ENCODE data around the gene MARCHF3.
"Not testable (repeated sequence)": the region's sequence is repeated elsewhere in the genome, so short reads cannot be mapped to it uniquely, and the experiment has no call there.

Gene MARCHF3

DNA sequence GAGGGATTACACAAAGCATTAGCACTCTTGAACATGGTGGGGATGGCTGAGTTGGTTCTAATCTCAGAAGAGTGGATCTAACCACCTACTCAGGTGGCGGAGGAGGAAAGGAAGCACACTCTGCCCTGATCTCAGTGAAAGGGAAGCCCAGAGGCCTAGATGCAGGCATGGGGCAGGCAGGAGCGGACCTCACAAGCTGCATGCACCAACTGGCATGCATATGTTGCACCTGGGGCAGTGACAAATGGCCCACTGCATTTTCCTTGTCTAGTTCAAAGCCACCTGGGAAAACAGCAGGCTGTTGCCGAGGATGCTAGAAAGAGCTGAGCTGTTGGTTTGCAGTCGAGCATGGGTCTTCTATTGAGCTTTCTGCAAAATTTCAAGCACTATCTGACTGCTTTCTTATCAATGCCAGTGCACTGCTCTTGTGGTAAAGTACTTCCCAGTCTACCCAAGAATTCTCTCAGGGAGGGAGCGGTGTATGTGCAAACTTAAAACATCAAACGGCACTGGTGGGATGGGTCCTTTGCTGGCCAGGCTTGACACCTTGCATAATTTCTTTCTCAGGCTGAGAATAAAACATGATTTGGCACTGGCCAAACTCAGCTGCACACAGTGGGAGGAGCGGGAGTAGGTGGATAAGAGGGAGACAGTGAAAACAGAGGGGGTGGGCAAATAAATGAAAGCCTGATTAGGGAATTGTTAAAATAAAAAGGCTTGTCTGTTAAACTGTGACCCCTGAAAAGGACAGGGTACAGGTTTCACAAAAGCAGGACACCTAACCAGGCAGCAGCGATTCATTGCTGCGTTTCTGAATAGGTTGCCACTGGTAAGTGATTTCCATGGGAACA is 108.9 kb downstream of the MARCHF3 start:
- DNase-seq (ENCODE audit: low spot score) (no peak), FAIRE-seq (no peak)

DNA sequence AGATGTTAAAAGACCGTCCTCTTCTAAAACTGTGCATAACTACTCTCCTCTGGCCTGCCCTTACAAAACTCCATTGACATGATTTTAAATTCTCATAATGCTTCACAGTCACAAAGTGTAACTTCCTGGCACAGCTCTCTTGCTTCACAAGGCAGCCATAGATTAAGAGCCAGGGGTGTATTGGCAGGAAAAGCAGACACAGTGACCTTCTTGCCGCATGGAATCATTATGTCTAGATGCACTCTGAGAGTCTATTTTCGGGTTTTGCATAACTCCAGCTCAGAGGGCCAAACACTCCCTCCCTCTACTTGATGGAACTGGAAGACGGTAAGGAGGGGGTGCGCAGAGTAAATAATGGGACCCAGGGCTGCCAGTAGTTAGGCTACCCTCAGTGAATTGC is 110.1 kb downstream of the MARCHF3 start:
- DNase-seq (ENCODE audit: low spot score), result no peak
- FAIRE-seq, result no peak

DNA sequence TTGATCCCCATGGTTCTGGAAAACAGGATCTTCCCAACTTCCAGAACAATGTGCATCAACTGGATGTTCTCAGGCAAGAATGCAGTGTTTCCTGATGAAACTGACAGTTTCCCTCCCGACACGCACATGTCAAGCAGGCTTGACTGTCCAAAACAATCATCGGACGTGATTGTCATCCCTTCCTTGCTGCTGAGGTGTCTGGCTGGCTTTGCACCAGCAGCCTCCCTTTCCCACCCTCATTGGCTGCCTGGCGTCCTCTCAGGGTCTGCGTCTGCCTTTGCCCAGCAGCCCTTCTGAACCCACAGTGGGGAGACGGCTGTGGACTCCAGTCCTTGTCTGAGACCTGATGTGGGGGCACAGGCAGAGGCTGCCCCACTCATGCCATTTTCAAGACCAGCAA is 110.8 kb downstream of the MARCHF3 start:
- DNase-seq (ENCODE audit: low spot score), result no peak
- no peak for FAIRE-seq

DNA sequence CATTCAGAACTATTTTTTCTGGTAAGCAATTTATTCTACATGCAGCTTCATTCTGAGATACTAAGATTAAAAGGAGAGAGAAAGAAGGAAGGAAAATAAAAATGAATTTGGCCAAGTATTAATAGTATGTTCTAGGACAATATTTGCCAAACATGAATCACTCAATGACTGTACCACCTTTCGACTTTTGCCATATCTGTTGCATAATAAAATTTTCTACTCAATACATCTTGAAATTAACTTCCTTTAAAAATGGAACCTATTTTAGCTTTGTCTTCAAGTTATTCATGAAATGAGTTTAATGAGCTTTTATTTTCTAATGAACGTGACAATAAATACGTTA is 111.8 kb downstream of the MARCHF3 start:
- no peak for FAIRE-seq

DNA sequence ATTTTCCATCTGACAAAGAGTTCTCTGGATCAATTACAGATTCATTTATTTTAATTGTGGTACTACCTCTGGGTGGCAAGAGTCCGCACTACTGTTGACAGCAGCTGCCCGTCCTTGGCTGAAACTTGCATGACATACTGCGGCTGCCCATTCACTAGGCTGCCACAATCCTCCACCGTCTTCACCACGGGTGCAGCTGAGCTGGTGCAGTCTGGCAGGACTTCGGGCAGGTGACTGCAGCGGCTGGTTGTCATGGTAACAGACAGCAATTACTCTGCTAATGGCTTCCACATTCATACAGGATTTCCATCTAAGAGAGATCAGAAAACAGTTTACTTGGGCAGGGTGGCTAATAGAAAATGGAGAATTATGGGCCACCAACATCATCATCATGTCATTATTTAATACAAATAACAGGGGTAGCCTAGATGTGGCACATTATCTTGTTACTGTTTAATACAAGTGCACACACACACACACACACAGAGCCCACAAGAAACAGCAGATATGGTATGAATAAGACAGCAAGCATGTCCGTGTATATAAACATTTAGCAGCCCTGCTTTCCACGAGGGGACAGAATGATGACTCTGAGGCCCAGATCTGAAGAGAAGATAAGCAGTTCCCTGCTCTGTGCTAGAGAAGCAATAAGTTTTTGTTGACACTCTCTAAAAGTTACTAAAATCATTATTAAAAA is 112.3 kb downstream of the MARCHF3 start:
- DNase-seq (ENCODE audit: low spot score) (no peak), FAIRE-seq (no peak)

More for the DNA sequence above, 111.8 kb downstream of the MARCHF3 start:
- DNase-seq (ENCODE audit: low spot score), result no peak

DNA sequence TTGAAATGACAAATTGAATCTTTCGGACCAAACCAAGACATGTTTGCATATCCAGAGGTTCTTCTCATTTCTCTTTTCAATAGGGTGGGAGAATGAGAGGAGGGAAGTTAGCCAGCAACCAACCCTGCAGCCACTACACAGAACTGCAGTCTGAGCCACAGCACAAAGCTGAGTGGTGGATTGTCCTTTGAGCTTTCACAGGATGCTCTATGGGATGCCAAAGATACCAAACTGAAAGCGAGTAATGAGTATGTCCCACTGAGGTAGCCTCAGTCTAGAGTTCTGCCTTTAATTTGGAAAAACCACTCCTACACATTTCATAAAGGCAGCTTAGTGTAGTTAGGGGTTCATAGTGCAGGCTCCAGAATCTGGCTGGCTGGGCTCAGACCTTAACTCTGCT is 114.9 kb downstream of the MARCHF3 start:
- FAIRE-seq (no peak), DNase-seq (ENCODE audit: low spot score) (no peak)

DNA sequence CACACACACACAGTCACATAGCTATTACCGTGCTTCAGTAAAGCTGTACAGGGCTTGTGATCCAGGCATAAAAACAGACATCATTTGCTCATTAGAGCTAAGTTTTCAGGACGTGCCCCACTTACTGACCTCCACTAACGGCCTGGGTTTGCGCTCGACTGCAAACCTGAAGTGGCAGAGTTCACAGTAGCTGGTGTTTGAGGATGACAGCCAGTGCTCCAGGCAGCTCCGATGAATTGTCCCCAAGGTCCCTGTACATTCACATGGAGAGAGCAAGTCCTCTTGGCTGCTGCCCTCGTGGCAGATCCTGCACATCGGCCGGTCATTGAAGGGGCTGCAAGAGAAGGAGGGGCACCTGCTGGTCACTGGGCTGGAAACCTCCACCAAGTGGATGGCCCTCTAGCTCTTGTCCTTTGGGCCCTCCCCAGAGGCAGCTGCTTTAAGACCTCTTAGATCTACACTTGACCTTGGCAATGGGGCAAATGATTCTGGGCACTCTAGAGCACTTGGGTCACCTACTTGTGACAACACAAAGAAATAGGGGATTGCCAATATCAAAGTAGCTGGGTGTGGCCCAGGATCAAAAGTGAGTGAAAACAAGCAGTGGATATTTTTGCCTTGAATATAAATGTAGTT is 115.4 kb downstream of the MARCHF3 start:
- DNase-seq (ENCODE audit: low spot score) (no peak), FAIRE-seq (no peak)

DNA sequence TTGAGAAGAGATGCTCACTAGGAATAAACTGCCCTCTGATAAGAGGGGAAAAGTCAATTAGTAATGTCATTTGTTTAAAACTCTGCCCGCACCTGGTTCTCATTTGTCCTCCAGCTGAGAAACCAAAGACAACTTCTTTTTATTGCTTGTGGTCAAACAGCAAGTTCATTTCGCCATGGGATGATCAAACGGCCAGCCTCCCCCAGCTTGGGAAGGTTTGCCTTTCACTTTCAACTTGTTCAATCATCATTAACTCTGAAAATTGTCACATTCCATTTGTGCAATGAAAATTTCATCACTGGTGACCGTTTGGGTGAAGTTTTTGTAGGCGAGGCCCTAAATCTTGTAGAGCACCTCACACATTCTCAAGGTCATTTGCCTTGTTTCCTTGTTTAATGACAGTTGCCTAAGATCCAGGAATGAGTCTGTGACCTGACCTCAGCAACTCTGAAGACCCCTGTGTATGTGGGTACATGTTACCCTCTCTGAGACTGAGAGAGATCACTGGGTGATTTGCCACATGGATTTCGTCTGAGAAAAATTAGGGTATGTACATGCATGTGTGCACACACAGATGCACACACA is 117.7 kb downstream of the MARCHF3 start:
- no peak for FAIRE-seq
- no peak for DNase-seq (ENCODE audit: low spot score)

DNA sequence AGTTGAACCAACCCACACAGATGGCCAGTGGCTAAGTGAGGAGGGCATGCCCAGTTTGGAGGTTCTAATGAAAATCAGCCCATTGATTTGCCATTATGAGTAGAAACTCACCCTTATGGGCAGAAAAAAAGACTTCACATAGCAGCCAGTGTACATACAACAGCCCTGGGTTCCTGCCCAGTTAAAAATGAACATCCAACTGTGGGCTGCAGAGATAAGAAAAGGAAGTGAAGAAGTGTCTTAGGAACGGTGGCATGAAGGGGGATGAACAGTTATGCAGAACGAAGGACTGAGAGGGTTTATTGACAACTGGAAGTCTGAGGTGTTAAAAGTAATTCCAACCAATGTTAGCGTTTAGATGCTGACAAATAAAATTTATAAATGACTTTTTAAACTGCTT is 118.4 kb downstream of the MARCHF3 start:
- FAIRE-seq, result no peak

DNA sequence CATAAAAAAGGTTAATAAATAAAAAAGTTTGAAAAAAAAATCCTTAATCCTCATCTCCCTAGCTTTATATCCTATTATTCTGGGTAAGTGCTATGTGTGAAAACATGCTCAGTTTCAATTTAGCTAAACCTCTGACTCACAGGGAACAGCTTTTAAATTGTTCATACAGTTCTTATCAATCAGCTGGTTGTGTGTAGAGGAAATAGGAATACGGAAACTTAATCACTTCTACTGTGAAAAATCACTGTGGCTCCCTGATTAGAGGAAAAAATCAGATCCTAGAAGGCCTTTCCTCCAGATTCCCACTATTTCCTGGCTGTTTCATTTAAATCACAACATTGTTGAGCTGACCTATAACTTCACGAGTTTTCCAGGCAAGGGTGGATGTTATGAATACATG is 120.5 kb downstream of the MARCHF3 start:
- FAIRE-seq, result no peak
- DNase-seq (ENCODE audit: low spot score), result no peak

More for the DNA sequence above, 118.4 kb downstream of the MARCHF3 start:
- DNase-seq (ENCODE audit: low spot score), result no peak

DNA sequence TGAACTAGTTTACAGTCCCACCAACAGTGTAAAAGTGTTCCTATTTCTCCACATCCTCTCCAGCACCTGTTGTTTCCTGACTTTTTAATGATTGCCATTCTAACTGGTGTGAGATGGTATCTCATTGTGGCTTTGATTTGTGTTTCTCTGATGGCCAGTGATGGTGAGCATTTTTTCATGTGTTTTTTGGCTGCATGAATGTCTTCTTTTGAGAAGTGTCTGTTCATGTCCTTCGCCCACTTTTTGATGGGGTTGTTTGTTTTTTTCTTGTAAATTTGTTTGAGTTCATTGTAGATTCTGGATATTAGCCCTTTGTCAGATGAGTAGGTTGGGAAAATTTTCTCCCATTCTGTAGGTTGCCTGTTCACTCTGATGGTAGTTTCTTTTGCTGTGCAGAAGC is 126.0 kb downstream of the MARCHF3 start:
- not testable (repeated sequence) for DNase-seq (ENCODE audit: low spot score); FAIRE-seq

DNA sequence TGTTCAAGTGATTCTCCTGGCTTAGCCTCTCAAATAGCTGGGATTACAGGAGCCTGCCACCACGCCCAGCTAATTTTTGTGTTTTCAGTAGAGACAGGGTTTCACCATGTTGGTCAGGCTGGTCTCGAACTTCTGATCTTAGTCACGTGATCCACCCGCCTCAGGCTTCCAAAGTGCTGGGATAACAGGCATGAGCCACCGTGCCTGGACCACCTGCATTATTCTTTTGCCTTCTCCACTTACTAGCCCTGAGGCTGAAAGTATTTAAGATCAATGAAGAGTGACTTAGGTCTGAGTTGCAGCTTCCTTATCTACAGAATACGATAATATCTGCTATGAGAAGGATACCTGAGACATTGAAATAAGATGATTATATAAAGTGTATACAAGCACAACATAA is 129.6 kb downstream of the MARCHF3 start:
- DNase-seq (ENCODE audit: low spot score) (no peak), FAIRE-seq (no peak)

DNA sequence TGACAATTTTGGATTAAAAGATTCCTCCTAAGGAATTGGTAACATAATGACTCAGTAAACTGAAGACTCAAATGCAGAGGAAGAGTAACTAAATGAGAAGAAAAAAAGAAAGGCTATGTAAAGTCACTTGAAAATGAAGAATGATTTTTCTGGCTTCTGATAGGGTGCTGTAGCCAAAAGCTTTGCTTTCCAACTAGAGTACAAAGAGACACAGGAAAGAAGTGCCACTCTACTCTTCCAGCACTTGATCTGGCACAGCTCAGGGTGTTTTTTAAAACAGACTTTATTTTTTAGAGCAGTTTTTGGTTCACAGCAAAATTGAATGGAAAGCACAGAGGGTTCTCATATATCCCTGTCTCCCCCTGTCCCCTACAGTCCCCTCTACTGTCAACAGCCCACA is 130.9 kb downstream of the MARCHF3 start:
- FAIRE-seq (no peak), DNase-seq (ENCODE audit: low spot score) (no peak)

DNA sequence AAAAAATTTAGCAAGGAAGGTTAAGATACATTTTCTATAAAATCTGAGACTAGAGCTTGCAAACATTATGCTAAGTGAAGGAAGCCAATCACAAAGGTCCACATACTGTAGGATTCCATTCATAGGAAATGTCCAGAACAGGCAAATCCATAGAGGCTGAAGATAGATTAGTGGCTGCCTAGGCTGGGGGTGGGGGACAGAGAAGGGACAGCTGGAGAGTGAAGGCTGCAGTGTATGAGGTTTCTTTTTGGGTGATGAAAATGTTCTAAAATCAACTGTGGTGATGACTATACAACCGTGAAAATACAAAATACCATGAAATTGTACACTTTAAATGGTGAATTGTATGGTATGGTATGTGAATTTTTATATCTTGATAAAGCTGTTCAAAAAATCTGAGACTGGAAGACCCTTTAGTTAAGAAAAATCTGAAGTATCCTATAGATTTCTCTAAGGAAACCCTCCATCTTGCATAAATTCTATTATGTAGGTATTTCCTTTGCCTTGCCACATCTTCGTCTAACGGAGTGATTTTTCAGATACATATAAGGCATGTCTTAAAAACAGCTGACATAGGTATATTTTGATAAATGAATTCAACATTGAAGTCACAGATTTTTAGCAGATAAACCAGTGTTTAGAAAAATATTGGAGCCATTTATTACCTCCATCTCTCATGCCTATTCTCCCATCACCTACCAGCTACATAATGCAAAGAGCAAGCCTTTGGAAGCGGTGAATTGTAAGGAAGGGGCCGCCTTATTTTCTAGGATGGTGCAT is 132.3 kb downstream of the MARCHF3 start:
- no peak for DNase-seq (ENCODE audit: low spot score)
- FAIRE-seq, result no peak

DNA sequence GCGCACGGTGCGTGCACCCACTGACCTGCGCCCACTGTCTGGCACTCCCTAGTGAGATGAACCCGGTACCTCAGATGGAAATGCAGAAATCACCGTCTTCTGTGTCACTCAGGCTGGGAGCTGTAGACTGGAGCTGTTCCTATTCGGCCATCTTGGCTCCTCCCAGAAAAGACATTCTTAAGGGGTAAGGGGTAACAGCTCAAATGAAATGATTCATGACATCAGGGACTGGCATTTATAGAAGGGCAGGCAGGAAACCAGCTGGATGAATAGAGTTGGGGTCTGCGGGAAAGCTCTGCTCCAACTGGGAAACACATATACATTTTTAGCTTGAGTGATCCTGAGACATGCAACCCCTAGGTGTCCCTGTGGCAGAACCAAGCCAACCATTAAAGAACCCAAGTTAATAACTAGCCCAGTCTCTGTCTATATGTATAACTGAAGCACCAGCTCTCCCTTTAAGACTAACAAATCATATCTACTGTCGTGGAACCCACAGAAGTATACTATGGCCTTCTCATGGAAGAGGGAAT is 134.1 kb downstream of the MARCHF3 start:
- FAIRE-seq (no peak), DNase-seq (ENCODE audit: low spot score) (no peak)

DNA sequence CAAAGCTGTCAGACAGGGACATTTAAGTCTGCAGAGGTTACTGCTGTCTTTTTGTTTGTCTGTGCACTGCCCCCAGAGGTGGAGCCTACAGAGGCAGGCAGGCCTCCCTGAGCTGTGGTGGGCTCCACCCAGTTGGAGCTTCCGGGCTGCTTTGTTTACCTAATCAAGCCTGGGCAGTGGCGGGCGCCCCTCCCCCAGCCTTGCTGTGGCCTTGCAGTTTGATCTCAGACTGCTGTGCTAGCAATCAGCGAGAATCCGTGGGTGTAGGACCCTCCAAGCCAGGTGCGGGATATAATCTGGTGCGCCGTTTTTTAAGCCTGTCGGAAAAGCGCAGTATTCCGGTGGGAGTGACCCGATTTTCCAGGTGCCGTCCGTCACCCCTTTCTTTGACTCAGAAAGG is 134.6 kb downstream of the MARCHF3 start:
- not testable (repeated sequence) for FAIRE-seq; DNase-seq (ENCODE audit: low spot score)

DNA sequence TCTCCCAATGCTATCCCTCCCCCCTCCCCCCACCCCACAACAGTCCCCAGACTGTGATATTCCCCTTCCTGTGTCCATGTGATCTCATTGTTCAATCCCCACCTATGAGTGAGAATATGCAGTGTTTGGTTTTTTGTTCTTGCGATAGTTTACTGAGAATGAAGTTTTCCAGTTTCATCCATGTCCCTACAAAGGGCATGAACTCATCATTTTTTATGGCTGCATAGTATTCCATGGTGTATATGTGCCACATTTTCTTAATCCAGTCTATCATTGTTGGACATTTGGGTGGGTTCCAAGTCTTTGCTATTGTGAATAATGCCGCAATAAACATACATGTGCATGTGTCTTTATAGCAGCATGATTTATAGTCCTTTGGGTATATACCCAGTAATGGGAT is 139.9 kb downstream of the MARCHF3 start:
- FAIRE-seq; DNase-seq (ENCODE audit: low spot score): not testable (repeated sequence)

DNA sequence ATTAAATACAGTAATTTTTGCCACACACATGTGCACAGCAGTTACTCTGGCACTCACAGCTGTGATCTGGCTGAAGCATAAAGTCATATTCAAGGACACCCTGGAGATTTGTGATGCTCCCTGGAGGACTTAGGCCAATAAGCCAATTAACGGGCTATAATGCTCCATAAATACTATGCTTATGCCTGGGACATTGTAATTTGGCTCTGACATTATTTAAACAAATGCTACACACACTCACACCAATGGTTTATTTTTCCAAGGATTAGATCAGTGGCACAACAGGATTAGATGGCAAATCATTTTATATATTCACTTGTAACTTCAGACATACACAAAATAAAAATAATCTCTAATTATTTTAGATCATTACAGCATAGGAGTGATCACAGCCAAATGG is 142.2 kb downstream of the MARCHF3 start:
- FAIRE-seq (no peak), DNase-seq (ENCODE audit: low spot score) (no peak)

DNA sequence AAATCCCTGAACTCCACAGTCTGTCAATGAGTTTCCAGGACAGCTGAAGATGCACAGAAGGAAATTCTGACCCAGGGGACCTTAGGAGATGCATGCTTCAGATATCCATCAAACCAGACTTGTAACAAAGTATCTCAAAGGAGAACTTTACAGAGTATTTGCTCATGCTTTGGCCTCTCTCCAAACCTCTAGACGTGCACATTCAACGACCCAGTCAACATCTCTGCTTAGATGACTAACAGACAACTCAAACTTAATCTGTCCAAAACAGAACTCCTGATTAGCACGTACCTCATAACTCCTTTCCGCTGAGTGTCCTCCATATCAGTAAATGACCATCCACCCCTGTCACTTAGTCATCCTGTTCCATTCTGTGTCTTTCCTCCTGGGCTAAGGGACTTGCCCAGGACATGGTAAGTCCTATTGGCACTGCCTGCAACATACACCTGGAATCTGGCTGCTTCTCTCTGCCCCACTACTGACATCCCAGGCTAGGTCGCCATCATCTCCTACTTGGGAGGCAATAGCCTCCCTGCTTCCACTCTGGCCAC is 146.0 kb downstream of the MARCHF3 start:
- peak; percentile 13 for FAIRE-seq

DNA sequence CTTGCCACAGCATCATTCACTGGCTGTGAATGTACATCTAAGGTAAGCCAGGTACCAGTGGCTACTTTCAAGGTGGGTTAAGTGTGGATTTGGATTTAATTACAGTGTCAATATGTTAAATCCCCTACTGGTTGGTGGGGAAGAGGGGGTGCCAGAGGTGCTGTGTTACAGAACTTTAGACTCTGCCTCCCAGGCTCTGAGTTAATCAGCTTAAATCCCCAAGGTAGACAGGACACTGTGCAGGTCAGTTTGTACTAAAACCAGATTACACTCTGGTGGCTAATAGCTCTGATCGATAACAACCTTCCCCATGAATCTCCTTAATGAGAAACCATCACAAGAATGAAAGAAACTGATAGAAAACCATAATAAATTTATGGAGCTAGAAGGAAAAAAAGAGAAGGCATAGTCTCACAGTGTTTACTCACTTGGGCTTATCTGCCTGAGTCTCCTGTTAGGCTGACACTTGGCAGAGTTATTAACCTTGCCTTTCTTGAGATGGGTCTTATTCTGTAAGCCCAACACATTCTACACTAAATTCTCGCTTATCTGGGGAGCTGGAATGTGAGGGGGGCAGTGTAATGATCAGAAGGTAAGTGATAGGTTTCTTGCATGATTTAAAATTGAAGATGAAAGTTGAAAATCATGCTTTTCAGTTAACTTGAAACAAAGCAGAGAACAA is 146.7 kb downstream of the MARCHF3 start:
- DNase-seq (ENCODE audit: low spot score) (no peak), FAIRE-seq (no peak)

More for the DNA sequence above, 146.0 kb downstream of the MARCHF3 start:
- DNase-seq (ENCODE audit: low spot score), result peak; percentile 19

All from urothelium cell line (cell line).